NB4 (cell line): ENCODE measurements around the gene ACOX1.

Source experiments
- MYC ChIP-seq: IDR thresholded peaks from 2 replicates; pipeline ENCODE4 v1.6.1; 2011; ENCODE audit warnings: low read depth, low read length
- POLR2A ChIP-seq: IDR thresholded peaks from 2 replicates; pipeline ENCODE4 v1.6.1; 2011; ENCODE audit warnings: mild to moderate bottlenecking; ENCODE audit not compliant: insufficient read length; ENCODE audit errors: extremely low read depth
- TF ChIP-seq, protein P1 (sequence below): IDR thresholded peaks from one replicate; pipeline ENCODE4 v1.5.1; 2012; ENCODE audit warnings: low read depth, low read length

DNA sequence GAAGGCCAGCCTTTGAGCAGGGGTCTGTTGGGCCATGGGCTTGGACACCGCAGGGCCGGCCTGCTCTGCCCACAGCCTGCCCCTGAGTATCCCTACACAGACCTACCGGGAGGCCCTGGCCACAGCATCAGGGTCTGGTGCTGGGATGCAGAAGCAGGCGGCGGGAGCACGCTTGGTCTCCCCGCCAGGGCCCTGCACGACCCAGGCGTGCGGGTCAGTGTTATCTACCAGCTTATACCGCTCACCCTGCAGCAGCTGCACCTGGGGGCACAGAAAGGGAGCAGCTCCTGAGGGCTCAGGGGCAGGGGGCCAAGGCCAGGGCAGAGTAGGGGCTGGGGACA lies 39.3 kb upstream of the ACOX1 start:
- TF ChIP-seq, protein P1, sequence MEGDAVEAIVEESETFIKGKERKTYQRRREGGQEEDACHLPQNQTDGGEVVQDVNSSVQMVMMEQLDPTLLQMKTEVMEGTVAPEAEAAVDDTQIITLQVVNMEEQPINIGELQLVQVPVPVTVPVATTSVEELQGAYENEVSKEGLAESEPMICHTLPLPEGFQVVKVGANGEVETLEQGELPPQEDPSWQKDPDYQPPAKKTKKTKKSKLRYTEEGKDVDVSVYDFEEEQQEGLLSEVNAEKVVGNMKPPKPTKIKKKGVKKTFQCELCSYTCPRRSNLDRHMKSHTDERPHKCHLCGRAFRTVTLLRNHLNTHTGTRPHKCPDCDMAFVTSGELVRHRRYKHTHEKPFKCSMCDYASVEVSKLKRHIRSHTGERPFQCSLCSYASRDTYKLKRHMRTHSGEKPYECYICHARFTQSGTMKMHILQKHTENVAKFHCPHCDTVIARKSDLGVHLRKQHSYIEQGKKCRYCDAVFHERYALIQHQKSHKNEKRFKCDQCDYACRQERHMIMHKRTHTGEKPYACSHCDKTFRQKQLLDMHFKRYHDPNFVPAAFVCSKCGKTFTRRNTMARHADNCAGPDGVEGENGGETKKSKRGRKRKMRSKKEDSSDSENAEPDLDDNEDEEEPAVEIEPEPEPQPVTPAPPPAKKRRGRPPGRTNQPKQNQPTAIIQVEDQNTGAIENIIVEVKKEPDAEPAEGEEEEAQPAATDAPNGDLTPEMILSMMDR, result no peak
- no peak for TF ChIP-seq POLR2A
- TF ChIP-seq MYC, result no peak
